Stimulated activated CD8-positive, alpha-beta memory T cell treated with anti-CD3 and anti-CD28 coated beads, Interleukin-12 subunit alpha, Interleukin-12 subunit beta, amount 100 ng/mL, for 1 hour (primary cell): ENCODE data around the gene PPP2R2C.

Experiments
- DNase-seq: peaks from one replicate; pipeline ENCODE4 v3.0.0-alpha.2; 2020; ENCODE audit warnings: low read depth

The PPP2R2C gene

DNA sequence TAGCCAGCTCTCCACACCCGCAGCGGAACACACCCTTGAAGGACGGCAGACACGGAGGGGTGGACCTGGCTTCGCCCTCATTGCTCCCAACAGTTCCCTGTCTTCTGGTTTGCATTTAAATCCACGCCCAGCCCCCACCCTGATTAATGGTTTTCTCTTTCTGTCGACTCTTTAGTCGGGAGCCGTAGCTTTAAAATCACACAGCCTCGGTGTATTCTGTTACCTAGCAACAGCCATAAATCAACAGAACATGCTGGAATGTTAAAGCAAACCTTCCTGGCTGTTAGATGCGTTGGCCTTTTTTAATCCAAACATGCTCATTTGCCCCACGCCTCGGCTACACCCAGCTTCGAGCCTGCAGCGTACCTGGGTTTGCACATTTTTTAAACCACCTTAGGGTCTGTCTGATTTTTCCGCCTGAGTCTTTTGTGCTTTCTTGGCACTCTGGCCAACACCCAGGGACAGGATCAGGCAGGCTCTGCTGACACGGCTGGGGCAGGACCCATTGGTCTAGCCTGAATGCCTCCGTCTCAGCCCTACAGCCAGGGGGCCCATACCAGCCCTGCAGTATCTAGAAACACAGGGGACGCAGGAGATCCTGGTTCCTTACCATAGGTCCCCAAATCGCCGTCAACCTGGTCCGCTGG lies 21.4 kb upstream of the PPP2R2C start:
- no peak for DNase-seq

GRCh38 chr4:6492861-6493657 lies 20.6 kb upstream of the PPP2R2C start:
- DNase-seq = no peak

GRCh38 chr4:6492027-6492590 lies 19.7 kb upstream of the PPP2R2C start:
- no peak for DNase-seq

DNA sequence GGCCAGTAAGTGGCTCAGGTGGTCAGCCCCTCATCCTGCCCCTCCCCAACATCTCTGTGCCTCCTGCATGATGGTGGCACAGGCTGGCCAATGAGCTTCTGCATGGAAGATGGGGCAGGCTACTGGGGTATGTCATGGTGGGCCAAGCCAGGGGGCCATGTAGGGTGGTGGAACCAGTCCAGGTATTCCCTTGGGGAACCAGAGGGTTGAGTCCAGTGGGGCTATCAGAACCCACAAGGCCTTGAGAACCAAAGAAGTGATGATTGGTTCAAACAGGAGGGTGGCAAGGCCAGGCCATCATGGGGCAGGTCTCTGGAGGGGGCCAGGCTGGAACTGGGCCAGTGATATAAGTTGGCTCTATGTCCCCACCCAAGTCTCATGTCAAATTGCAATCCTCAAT lies 18.8 kb upstream of the PPP2R2C start:
- DNase-seq = no peak

- no peak for DNase-seq
Measured at GRCh38 chr4:6489927-6490326, 17.5 kb upstream of the PPP2R2C start.

DNA sequence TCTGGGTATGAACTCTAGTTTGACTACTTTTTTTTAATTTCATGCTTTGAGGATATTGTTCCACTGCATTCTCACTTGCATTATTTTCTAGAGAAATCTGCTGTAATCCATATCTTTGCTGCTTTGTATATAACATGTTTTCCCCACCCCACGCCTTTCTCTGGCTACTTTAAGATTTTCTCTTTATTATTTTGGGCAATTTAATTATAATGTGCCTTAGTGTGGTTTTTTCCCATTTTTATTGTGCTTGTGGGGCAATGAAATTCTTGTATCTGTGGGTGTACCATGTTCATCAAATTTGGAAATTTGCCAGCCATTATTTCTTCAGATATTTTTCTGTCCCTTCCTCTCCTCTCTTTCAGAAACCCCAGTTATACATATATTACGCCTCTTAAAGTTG lies 15.1 kb upstream of the PPP2R2C start:
- no peak for DNase-seq

DNA sequence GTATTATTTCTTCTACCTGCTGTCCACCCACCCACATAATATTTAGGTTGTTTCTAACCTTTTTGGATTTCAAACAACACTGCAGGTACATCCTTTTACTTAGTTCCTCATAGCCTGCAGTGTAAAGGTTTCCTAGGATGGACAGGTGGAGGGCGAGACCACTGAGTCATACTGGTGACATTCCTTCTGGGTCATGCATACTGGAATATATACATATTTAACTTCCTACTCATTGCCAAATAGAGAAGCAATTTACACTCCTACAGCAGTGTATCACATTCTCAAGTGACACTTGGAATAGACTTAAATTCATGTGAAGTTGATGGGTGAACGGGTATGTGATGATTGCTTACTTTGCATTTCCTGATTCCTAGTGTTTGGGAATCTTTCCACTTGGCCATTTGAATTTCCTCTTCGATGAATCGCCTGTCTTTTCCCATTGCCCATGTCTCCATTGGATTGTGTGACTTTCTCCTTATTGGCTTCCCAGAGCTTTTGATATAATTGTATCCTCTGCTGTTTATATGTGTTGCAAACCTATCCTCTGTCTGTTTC lies 8.2 kb upstream of the PPP2R2C start:
- no peak for DNase-seq

GRCh38 chr4:6478546-6479220 lies 6.3 kb upstream of the PPP2R2C start:
- no peak for DNase-seq

DNA sequence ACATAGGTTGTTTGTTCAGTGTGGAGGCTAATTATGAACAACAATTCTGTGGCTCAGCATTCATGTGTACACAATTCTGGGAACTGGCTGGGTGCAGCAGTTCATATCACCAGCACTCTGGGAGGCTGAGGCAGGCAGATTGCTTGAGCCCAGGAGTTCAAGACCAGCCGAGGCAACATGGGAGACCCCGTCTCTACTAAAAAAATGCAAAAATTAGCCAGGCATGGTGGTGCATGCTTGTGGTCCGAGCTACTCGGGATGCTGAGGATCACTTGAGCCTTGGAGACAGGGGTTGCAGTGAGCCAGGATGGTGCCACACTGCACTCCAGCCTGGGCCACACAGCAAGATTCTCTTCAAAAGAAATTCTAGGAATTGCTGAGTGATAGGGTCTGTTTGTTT lies 4.5 kb upstream of the PPP2R2C start:
- no peak for DNase-seq

GRCh38 chr4:6475492-6476020 lies 3.1 kb upstream of the PPP2R2C start:
- DNase-seq = no peak

DNA sequence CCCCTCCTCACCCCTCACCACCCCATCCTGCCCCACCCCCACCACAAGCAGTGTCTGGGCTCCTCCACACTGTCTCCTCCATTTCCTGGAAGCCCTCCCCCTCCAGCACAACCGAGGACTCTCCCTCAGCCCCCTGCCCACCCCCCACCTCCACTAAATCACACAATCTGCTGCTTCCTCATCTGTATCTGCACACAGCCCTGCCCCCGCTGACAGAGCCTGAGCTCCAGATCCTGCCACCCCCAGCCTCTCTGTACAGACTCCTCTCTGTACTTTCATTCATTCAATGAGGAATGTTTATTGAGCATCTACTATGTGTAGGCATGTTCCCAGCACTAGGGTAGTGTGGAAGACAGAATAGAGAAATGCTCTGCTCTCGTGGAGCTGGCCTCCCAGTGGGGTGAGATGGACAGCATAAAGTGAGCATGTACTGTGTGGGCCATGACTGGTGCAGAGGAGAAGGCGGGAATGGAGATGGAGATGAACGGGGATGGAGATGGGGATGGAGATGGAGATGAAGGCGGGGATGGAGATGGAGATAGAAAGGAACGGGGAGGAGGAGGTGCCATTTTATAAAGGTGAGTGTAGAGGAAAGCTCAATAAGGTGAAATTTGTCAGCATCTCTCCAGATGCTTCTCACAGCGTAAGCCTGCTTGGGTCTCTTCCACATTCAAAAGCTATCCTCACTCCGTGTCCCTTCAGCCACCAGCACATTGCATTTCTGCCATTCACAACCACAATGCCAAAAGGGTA lies 2.5 kb upstream of the PPP2R2C start:
- no peak for DNase-seq

DNA sequence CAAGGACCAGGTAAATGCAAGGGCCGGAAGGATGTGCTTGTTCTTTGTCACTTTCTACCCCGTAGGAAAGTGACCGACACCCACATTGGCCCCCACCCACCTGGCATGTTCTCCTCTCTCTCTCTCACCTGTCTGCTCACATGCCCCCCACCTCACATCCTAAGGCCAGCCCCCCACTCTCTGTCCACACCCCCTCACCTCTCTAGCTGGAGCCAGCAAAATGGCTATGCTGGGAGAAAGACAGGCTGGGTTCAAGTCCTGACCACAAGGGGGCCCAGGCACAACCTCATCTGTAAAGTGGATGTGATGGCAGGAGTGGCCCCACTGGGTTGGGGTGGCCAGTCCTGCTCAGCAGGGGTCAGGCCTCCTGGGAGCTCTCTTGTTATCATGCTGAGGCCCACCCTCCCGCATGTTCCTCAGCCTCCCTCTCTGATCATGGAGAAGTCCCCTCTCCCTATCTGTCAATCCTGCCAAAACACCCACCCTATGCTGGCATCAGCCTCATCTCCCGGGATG lies 1.7 kb upstream of the PPP2R2C start:
- DNase-seq = no peak

- DNase-seq = no peak
Measured at GRCh38 chr4:6473264-6474052, 1.0 kb upstream of the PPP2R2C start.

DNA sequence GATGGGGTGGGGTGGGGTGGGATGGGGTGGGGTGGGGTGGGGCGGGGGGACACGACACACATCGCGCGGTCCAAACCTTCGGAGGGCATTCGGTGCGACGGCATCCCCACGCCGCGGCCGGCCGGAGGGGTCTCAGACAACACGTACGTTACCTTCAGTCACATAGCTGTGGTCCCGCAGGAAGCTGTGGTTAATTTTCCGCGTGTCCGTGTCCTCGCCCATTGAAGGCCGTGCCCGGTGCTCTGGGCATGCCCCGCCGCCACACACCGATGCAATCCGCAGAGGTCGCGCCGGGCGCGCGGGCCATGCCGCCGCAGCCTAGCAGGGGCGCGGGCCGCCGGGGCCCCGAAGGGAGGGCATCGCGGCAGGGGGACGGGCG lies 417 bp downstream of the PPP2R2C start:
- no peak for DNase-seq

DNA sequence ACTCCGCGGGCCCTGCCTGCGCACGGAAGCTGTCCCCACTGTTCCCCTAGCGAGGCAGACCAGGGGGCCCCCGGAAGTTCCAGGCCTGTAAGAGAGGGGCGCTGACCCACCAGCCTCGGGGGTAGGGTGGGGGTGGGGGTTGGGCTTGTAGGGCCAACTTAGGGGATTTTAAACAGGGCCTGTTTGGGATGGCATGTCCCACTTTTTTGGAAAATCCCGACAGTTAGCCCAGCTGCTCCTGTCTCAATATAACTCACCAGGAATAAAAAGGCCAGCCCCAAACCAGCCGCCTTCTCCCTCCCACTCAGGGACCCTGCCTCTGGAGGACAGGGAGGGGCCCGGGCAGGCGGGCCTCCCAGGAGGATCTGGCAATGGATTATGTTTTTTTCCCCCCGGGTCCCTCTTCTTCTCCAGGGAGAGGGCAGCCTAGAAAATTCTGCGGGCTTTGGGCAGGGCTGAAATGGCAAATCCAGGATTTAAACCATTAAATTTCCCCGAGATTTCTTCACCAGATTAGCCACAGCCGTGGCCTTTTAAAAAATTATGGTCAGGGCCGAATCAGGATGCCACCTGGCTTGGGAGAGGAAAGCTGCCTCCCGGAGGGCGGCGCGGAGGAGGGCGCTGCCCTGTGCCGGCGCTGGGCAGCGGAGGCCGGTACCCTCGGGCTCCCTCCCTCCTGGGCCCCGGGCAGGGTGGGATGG lies 957 bp downstream of the PPP2R2C start:
- no peak for DNase-seq

DNA sequence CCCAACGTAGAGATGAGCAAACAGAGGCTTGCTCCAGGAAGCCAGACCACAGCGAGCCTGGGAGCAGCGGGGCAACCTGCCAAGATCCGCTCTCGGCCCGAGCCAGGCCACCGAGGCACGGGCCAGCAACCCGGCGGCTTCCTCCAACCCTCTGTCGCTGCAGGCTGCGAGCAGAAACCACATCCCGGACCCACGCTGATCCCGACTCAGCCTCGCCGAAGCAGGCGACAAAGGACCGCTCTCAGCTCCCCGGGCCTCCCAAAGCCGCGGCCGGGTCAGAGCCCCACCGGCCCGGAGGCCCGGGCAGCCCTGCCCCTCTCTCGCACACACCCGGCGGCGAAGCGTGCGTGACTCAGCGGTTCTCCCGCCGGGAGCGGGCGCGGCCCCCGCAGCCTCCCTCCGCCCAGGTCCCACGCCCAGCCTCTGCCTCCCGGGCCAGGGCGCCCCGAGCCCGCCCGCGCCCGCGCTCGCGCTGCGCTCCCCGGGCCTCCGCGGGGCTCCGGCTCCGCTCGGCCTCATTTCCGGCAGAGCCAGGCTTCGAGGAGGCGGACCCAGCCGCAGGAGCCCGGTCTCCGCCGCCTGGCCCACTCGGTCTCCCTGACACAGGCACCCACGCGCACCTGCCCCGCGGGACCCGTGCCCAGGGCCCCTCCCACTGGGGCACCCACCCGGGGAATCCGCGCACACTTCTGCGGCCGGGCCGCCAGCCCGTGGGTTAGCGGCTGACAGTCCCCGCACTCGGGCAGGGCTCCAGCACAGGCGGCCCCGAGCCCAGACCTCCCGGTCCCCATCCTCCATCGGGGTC lies 1.7 kb downstream of the PPP2R2C start:
- DNase-seq = no peak

DNA sequence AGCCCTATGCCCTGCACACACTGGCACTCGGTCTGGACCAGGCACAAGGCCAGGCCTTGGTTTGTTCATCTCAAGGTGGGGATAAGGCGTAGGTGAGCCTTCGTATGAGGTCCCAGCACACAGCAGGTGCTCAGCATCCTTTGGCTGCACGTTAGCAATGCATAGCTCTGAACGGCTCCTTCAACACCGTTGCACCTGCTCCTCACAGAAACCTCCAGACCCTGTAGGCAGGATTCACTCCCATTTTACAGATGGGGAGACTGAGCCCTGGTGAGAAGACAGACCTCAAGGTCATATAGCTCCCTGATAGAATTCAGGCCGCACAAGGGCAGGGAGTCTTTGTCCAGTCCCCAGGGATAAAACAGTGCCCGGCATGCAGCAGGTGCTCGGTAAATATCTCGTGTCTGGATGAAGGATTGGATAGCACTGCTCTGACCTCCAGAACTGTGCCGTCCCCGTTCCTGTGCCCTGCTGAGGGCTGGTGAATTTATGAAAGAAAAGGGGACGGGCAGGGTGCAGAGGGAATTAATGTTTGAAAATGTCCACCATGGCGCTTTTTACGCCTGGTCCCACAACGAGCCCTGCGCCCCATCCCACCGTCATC lies 2.4 kb downstream of the PPP2R2C start:
- DNase-seq = no peak

- DNase-seq = no peak
Measured at GRCh38 chr4:6469144-6469543, 3.3 kb downstream of the PPP2R2C start.

DNA sequence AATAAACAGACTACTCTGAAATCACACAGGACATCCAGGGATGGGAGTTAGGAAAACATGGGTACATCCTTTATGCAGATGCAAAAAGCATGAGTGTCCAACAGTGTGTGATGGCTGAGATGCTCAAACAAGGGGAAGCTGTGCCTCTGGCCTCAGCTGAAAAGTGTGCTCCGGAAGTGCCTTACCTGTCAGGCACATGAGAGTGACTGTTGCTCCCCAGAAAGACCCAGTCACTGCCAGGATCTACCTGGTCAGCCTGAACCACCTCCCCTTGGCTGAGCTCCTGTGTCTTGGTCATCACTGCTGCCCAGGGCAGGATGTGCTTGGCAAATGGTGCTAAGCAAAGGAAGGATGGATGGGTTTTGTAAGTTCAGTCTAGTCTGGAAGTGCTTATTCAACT lies 4.0 kb downstream of the PPP2R2C start:
- no peak for DNase-seq
